ENCODE data around the gene C10orf143.

DNA sequence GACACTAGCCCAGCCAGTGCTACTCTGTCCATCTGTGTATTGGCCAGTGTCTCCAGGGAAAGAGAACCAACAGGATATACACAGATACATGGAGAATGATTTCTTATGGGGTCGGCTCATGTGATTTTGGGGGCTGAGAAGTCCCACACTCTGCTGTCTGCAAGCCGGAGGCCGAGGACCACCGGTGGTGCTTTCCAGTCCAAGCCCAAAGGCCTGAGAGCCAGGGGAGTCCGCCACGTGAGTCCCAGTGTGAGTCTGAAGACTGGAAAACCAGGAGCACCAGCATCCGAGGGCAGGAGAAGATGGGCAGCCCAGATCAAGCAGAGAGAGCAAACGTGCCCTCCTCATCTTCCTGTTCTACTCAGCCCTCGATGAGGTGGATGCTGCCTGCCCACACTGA lies 71.5 kb downstream of the C10orf143 start:
- no peak for TF ChIP-seq GATA3 (IDR thresholded peaks at IDR 0.05; ENCODE audit: low read depth, low read length)
- TF ChIP-seq GATA2 (IDR thresholded peaks at IDR 0.05; ENCODE audit: low read depth, low read length): no peak
